KMS-11 (cell line): ENCODE measurements around the gene DHX57.
A peak's percentile ranks its signal among the peaks of the same experiment; 100 is the strongest.
"Not testable (repeated sequence)": the region's sequence is repeated elsewhere in the genome, so short reads cannot be mapped to it uniquely, and the experiment has no call there.

Experiments used
- H2AFZ ChIP-seq: fragments of 200-600 bp; sonication (generic); 2 replicates; pipeline ENCODE4 v1.6.1; 2016; ENCODE audit warnings: antibody characterized with exemption, mixed run types, low read depth
- H3K27ac ChIP-seq: fragments of 200-600 bp; sonication (generic); 2 replicates; pipeline ENCODE4 v1.6.1; 2016; ENCODE audit warnings: mild to moderate bottlenecking, mixed run types
- H3K27me3 ChIP-seq: fragments of 200-600 bp; sonication (generic); 2 replicates; pipeline ENCODE4 v1.6.1; 2017; ENCODE audit warnings: mild to moderate bottlenecking, low read depth, mixed run types, moderate library complexity; ENCODE audit not compliant: insufficient read depth
- H3K36me3 ChIP-seq: fragments of 200-600 bp; sonication (generic); 2 replicates; pipeline ENCODE4 v1.6.1; 2017; ENCODE audit warnings: mild to moderate bottlenecking, mixed run types; ENCODE audit not compliant: insufficient read depth
- H3K4me1 ChIP-seq: fragments of 200-600 bp; sonication (generic); 2 replicates; pipeline ENCODE4 v1.6.1; 2016; ENCODE audit warnings: mild to moderate bottlenecking, low read depth, mixed run types; ENCODE audit not compliant: poor library complexity, severe bottlenecking
- H3K4me2 ChIP-seq: fragments of 200-600 bp; sonication (generic); 2 replicates; pipeline ENCODE4 v1.7.0; 2016; ENCODE audit warnings: mild to moderate bottlenecking, mixed run types
- H3K4me3 ChIP-seq: fragments of 200-600 bp; sonication (generic); IDR thresholded peaks from 2 replicates; pipeline ENCODE4 v1.6.1; 2017; ENCODE audit warnings: low read depth, low read length, mixed read lengths; ENCODE audit not compliant: insufficient read depth
- H3K79me2 ChIP-seq: fragments of 200-600 bp; sonication (generic); 2 replicates; pipeline ENCODE4 v1.6.1; 2016; ENCODE audit warnings: low read depth, mixed run types; ENCODE audit not compliant: insufficient read depth
- H3K9ac ChIP-seq: fragments of 200-600 bp; sonication (generic); 2 replicates; pipeline ENCODE4 v1.6.1; 2016; ENCODE audit warnings: mild to moderate bottlenecking, mixed run types
- H4K20me1 ChIP-seq: fragments of 200-600 bp; sonication (generic); 2 replicates; pipeline ENCODE4 v1.6.1; 2016; ENCODE audit warnings: mild to moderate bottlenecking, mixed run types; ENCODE audit not compliant: insufficient read depth
- TF ChIP-seq, protein P1 (sequence below): fragments of 200-600 bp; sonication (generic); conservative IDR thresholded peaks from 2 replicates; pipeline ENCODE4 v1.6.1; 2017; ENCODE audit warnings: low read depth, mild to moderate bottlenecking, antibody characterized with exemption, low read length, moderate library complexity, mixed read lengths

DHX57 gene

DNA sequence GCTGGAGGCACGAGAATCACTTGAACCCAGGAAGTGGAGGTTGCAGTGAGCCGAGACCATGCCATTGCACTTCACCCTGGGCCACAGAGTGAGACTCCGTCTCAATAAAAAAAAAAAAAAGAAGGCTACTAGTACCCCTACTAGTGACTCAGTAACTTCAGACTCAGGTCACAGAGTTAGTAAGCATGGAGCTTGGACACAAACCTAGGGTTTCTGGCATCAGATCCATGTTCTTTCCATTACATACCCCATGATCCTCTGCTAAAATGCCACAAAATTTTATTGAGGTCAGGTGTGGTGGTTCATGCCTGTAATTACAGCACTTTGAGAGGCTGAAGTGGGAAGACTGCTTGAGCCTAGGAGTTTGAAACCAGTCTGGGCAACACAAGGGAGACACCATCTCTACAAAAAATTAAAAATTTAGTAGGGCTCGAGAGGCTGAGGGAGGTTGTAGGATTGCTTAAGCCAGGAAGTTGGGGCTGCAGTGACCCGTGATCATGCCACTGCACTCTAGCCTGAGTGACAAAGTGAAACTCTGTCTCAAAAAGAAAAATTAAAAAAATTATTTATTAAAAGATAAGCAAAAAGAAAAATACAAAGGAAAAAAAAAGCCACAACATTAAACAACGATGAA is 45.1 kb downstream of the DHX57 start:
- Histone ChIP-seq H3K4me3 (no peak overlapping the region), H3K27ac (no peak overlapping the region), H2AFZ (no peak overlapping the region), H4K20me1 (no peaks in the 10 kb centered on the region), H3K36me3 (no peaks in the 10 kb centered on the region), H3K27me3 (no peaks in the 10 kb centered on the region), H3K9ac (no peak overlapping the region), H3K79me2 (no peaks in the 10 kb centered on the region), H3K4me1 (peaks cover 22% of the 10 kb centered on the region), H3K4me2 (no peak overlapping the region)
- TF ChIP-seq, protein P1, sequence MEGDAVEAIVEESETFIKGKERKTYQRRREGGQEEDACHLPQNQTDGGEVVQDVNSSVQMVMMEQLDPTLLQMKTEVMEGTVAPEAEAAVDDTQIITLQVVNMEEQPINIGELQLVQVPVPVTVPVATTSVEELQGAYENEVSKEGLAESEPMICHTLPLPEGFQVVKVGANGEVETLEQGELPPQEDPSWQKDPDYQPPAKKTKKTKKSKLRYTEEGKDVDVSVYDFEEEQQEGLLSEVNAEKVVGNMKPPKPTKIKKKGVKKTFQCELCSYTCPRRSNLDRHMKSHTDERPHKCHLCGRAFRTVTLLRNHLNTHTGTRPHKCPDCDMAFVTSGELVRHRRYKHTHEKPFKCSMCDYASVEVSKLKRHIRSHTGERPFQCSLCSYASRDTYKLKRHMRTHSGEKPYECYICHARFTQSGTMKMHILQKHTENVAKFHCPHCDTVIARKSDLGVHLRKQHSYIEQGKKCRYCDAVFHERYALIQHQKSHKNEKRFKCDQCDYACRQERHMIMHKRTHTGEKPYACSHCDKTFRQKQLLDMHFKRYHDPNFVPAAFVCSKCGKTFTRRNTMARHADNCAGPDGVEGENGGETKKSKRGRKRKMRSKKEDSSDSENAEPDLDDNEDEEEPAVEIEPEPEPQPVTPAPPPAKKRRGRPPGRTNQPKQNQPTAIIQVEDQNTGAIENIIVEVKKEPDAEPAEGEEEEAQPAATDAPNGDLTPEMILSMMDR, result no peak

DNA sequence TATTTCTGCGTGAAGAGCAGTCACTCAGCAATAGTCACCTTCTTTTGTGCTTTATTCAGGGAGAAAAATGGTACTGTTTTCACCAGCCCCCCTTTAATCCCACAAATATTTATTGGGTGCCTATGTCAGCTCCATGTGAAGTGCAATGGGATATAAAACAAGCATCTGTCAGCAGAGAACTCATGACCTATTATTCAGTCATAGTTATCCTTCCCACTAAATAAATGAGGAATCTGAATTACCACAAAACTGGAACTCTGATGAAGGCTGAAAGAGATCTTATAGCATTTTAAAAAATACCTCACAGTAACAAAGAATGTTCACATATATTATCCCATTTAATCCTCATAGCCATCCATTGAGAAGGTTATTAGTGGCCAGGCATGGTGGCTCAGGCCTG is 45.8 kb downstream of the DHX57 start:
- no peak overlapping the region for H3K27ac ChIP-seq
- no peak overlapping the region for H2AFZ ChIP-seq
- H3K36me3 ChIP-seq, result no peaks in the 10 kb centered on the region
- H3K4me2 ChIP-seq, result no peak overlapping the region
- H3K79me2 ChIP-seq, result no peaks in the 10 kb centered on the region
- no peaks in the 10 kb centered on the region for H3K27me3 ChIP-seq
- H3K4me3 ChIP-seq, result no peak overlapping the region
- TF ChIP-seq, protein P1, result no peak
- H3K4me1 ChIP-seq, result peaks cover 22% of the 10 kb centered on the region
- no peaks in the 10 kb centered on the region for H4K20me1 ChIP-seq
- H3K9ac ChIP-seq, result no peak overlapping the region

DNA sequence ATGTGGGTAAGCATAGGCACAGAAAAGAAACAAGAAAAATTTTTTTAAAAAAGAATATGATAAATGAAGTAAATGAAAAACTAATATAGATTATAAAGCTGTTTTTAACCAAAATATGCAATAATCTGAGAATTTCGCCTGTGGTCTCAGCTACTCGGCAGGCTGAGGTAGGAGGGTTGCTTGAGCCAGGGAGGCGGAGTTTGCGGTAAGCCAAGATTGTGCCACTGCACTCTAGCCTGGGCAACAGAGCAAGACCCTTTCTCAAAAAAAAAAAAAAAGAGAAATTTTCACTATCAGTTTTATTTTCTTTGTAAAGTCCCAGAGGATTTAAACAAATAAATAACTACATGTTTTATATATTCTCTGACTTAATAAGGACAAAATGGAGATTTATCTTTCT is 47.3 kb downstream of the DHX57 start:
- Histone ChIP-seq H3K27ac (no peak overlapping the region; the same call in 1 of the 2 replicates), H4K20me1 (no peaks in the 10 kb centered on the region), H3K9ac (no peak overlapping the region), H3K4me1 (peaks cover 22% of the 10 kb centered on the region), H3K4me2 (no peak overlapping the region; the same call in 1 of the 2 replicates), H3K27me3 (no peaks in the 10 kb centered on the region), H3K4me3 (peak overlapping the region; percentile 57), H3K79me2 (no peaks in the 10 kb centered on the region), H3K36me3 (no peaks in the 10 kb centered on the region), H2AFZ (no peak overlapping the region)
- TF ChIP-seq, protein P1, result no peak

DNA sequence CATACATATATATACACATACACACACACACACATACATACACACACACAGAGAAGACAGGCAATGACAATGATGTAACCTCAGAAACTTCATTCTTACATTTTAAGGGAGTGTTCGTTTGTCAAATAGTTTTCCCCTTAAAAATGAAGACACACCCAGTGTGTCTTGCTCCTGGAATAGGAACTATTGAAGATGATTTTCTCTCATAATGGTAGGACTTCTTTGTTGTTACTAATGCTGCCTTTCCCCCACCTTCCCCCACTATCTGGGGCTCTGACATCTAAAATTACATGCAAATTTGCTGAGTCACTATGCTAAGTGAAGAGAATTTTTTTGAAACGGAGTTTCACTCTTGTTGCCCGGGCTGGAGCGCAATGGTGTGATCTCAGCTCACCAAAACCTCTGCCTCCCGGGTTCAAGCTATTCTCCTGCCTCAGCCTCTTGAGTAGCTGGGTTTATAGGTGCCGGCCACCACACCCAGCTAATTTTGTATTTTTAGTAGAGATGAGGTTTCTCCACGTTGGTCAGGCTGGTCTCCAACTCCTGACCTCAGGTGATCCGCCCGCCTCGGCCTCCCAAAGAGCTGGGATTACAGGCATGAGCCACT is 48.1 kb downstream of the DHX57 start:
- Histone ChIP-seq H3K27ac (peak overlapping the region; percentile 55; the same call in 1 of the 2 replicates), H3K9ac (peak overlapping the region; percentile 35; the same call in 1 of the 2 replicates), H3K4me3 (peak overlapping the region; percentile 57), H2AFZ (peak overlapping the region; percentile 36; the same call in 1 of the 2 replicates), H3K4me1 (peaks cover 22% of the 10 kb centered on the region), H3K4me2 (peak overlapping the region; percentile 43; the same call in 1 of the 2 replicates)
- not testable (repeated sequence) for H3K27me3 ChIP-seq, H3K79me2 ChIP-seq, H3K36me3 ChIP-seq, H4K20me1 ChIP-seq

DNA sequence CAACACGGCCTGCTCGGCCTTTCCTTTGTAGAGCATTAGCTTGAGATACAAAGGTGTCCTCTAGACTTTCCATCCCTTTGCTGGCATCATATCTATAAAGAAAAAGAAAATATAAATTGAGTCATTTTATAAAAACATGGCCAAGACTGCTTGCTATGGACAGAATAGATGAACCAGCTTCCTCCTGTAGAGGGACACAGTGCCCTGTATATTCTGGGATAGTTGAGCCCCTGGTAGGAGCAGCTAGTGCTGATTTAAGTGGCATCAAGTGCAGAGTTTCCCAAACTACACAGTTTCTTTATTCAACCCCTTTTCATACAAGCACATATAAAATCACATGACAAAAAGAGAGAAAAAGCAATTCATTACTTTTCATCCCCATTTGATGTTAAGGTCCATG is 49.8 kb downstream of the DHX57 start:
- no peak overlapping the region for H3K4me3 ChIP-seq
- no peaks in the 10 kb centered on the region for H3K36me3 ChIP-seq
- no peaks in the 10 kb centered on the region for H3K27me3 ChIP-seq
- peaks cover 22% of the 10 kb centered on the region for H3K4me1 ChIP-seq
- TF ChIP-seq, protein P1, result no peak
- no peak overlapping the region for H3K4me2 ChIP-seq
- H3K79me2 ChIP-seq, result no peaks in the 10 kb centered on the region
- H2AFZ ChIP-seq, result no peak overlapping the region
- H4K20me1 ChIP-seq, result no peaks in the 10 kb centered on the region
- H3K27ac ChIP-seq, result no peak overlapping the region
- H3K9ac ChIP-seq, result no peak overlapping the region
